ENCODE data around the gene SMIM38.

- TF ChIP-seq, protein P1, sequence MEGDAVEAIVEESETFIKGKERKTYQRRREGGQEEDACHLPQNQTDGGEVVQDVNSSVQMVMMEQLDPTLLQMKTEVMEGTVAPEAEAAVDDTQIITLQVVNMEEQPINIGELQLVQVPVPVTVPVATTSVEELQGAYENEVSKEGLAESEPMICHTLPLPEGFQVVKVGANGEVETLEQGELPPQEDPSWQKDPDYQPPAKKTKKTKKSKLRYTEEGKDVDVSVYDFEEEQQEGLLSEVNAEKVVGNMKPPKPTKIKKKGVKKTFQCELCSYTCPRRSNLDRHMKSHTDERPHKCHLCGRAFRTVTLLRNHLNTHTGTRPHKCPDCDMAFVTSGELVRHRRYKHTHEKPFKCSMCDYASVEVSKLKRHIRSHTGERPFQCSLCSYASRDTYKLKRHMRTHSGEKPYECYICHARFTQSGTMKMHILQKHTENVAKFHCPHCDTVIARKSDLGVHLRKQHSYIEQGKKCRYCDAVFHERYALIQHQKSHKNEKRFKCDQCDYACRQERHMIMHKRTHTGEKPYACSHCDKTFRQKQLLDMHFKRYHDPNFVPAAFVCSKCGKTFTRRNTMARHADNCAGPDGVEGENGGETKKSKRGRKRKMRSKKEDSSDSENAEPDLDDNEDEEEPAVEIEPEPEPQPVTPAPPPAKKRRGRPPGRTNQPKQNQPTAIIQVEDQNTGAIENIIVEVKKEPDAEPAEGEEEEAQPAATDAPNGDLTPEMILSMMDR (IDR thresholded peaks at IDR 0.05; ENCODE audit: low read depth, low read length, missing input control): no peak
- no peak for TF ChIP-seq RXRA (IDR thresholded peaks at IDR 0.05)
Measured at GRCh38 chr11:69125861-69126260, 29.9 kb upstream of the SMIM38 start.
